ENCODE data around the gene ACSL5.

DNA sequence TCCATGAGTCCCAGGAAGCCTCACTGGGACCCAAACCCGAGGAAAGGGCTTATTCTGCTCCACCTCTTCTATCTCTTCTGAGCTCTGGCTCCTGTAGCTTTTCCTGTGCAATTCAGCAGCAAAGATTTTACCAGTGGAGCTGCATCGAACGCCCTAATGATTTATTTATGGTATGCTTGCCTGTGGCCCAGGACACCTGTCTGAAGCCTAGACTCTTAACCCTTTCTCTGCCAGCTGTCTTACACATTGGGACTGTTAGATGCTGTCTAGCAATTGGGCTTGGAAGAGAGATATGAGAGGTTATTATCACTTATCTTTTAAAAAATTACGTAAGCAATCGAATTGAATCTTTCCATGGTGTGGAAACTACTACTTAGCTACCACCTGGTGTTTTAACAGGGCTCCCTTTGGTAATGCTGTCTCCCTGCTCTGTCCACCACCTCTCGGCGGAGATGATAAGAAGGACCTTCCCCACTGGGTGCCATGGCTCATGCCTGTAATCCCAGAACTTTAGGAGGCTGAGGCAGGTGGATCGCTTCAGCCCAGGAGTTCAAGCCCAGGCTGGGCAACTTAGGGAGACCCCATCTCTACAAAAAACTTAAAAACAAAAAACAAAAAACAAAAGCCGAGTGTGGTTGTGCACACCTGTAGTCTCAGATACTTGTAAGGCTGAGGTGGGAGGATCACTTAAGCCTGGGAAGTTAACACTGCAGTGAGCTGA, 8.8 kb downstream of the ACSL5 start:
- TF ChIP-seq POLR2AphosphoS5 (IDR thresholded peaks at IDR 0.05; ENCODE audit: borderline replicate concordance, low read depth, low read length), result no peak
- TF ChIP-seq EZH2 (IDR thresholded peaks at IDR 0.05), result no peak
